ENCODE results near the gene NKPD1. TPM values are rescaled to one million over a fixed set of nuclear protein-coding genes. Genes with fewer than 3 reads are reported as not detected.

Gene NKPD1
- polyA plus RNA-seq, 1 of the 3 experiments (the other 2 are of a cell fraction): 0.12 TPM

DNA sequence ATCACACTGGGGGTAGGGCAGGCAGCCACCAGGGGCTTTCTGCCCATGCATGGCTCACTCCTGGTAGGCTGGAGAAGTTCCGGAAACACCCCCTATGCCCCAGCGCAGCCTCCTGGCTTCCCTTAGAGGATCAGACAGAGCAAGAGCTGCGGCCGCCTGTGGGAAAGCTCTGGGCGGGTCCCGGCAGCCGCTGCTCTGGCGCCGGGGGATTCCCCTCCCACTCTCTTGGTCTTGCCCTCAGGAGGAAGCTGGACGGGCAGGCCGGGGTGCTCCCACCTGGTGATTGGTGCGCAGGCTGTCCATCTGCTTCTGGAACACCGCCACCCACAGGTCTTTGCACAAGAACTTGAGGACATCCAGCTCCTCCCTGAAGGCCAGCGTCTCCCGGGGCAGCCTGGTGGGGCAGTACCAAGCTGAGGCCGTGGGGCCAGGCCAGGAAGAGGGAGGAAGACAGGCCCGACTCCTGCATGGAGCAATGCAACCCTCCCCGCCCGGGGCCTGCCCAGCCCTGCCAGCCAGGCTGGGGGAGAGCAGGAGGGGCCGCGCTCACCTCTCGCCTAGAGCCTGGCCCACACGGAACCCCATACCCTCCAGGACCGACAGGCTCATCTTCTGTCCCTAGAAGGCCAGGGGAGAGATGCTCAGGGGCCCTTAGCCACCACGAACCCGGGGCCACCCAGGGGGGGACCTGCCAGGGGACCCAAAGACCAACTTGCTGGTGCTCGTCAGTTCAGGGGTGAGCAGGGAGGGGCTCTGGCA lies 4.0 kb upstream of the NKPD1 start:
- H3K36me3 ChIP-seq (replicated peaks in 1 of 2; ENCODE audit: control insufficient read depth in 1 of 2, insufficient read depth in 2 of 2, low read length in 1 of 2): no peaks in the 10 kb centered on the region
- H3K4me3 ChIP-seq (ENCODE audit: low read depth in 2 of 2, low read length in 1 of 2): no peak overlapping the region
- H4K20me1 ChIP-seq (ENCODE audit: insufficient read depth): no peaks in the 10 kb centered on the region
- peaks cover 0 to 9% of the 10 kb centered on the region in 2 experiments; a peak in 1 of 4 replicates for H3K4me1 ChIP-seq (ENCODE audit: control insufficient read depth in 1 of 2, insufficient read depth in 2 of 2, low read depth in 1 of 2, low read length in 1 of 2)
- TF ChIP-seq CHD2 (IDR thresholded peaks at IDR 0.05; ENCODE audit: low read length, partially characterized antibody) (no peak), RCOR1 (IDR thresholded peaks at IDR 0.05; ENCODE audit: low read length) (no peak), IRF3 (IDR thresholded peaks at IDR 0.05; ENCODE audit: low read depth, low read length) (no peak), GABPA (IDR thresholded peaks at IDR 0.05; ENCODE audit: low read depth) (no peak), JUND (IDR thresholded peaks at IDR 0.05) (no peak), NFIC (IDR thresholded peaks at IDR 0.05; ENCODE audit: borderline replicate concordance) (no peak), TEAD4 (IDR thresholded peaks at IDR 0.05; ENCODE audit: borderline replicate concordance, insufficient read depth) (no peak), ZBTB33 (IDR thresholded peaks at IDR 0.05; ENCODE audit: borderline replicate concordance, low read depth) (no peak), USF1 (IDR thresholded peaks at IDR 0.05; ENCODE audit: borderline replicate concordance, low read depth) (no peak), EZH2phosphoT487 (IDR thresholded peaks at IDR 0.05; ENCODE audit: borderline replicate concordance, low read depth) (no peak), SMC3 (IDR thresholded peaks at IDR 0.05; ENCODE audit: low read depth, low read length) (no peak), ELF1 (IDR thresholded peaks at IDR 0.05) (no peak), TCF12 (IDR thresholded peaks at IDR 0.05) (no peak)
- H3K9me3 ChIP-seq: no peaks in the 10 kb centered on the region
- no peak for DNase-seq
- H3F3A ChIP-seq (replicated peaks; ENCODE audit: insufficient read depth): no peaks in the 10 kb centered on the region
- 100% methylated on average over 1 of the region's 27 CpGs for WGBS (ENCODE audit: low lambda C conversion rate)
- no peak overlapping the region for H2AFZ ChIP-seq (ENCODE audit: low read depth)
- H3K4me2 ChIP-seq: no peak overlapping the region
- H3K79me2 ChIP-seq (ENCODE audit: insufficient read depth): no peaks in the 10 kb centered on the region
- H3K9me2 ChIP-seq: no peaks in the 10 kb centered on the region
- ChIA-PET CTCF (interaction anchor here (0.7 to 2.5 kb wide), 4 partner anchors 11 to 174 kb away, joined by 3 to 9 read pairs (median 3); no protein-coding TSS in a partner anchor), POLR2A (interaction anchor here (0.6 kb wide), 1 partner anchor 9 kb away, joined by 3 read pairs; no protein-coding TSS in a partner anchor)
- no peak overlapping the region for H3K9ac ChIP-seq
- H3K27me3 ChIP-seq (ENCODE audit: insufficient read depth): no peaks in the 10 kb centered on the region
- H3K27ac ChIP-seq (ENCODE audit: low read depth in 2 of 2, low read length in 1 of 2): no peak overlapping the region
